Smooth muscle cell (in vitro differentiated cells): Measurements from ENCODE around the gene PROCA1. TPM values are rescaled to one million over a fixed set of nuclear protein-coding genes. Genes with fewer than 3 reads are reported as not detected.
A peak's percentile ranks its signal among the peaks of the same experiment; 100 is the strongest.
"Not testable (repeated sequence)": the region's sequence is repeated elsewhere in the genome, so short reads cannot be mapped to it uniquely, and the experiment has no call there.

ENCODE experiments used
- DNase-seq: peaks from one replicate; lab custom pipeline; 2025; ENCODE audit not compliant: unreplicated experiment; lab: John Stamatoyannopoulos, UW
- H2AFZ ChIP-seq: fragments of 200-600 bp; sonication (generic); 2 replicates; pipeline ENCODE4 v1.6.0; 2016; ENCODE audit warnings: antibody characterized with exemption, low read depth, mild to moderate bottlenecking
- H3F3A ChIP-seq: fragments of 200-600 bp; sonication (generic); 2 replicates; pipeline ENCODE4 v1.6.0; 2017; ENCODE audit warnings: antibody characterized with exemption, low read depth
- H3K27ac ChIP-seq: fragments of 200-600 bp; sonication (generic); 2 replicates; pipeline ENCODE4 v1.5.1; 2016; ENCODE audit warnings: low read depth, mild to moderate bottlenecking
- H3K27me3 ChIP-seq: fragments of 200-600 bp; sonication (generic); 2 replicates; pipeline ENCODE4 v1.6.1; 2016; ENCODE audit warnings: low read depth, mild to moderate bottlenecking
- H3K36me3 ChIP-seq: fragments of 200-600 bp; sonication (generic); 2 replicates; pipeline ENCODE4 v1.5.1; 2016; ENCODE audit warnings: low read depth
- H3K4me1 ChIP-seq: fragments of 200-600 bp; sonication (generic); 2 replicates; pipeline ENCODE4 v1.5.1; 2016; ENCODE audit warnings: low read depth
- H3K4me2 ChIP-seq: fragments of 200-600 bp; sonication (generic); 2 replicates; pipeline ENCODE4 v1.6.0; 2016; ENCODE audit warnings: mild to moderate bottlenecking
- H3K4me3 ChIP-seq: fragments of 200-600 bp; sonication (generic); 2 replicates; pipeline ENCODE4 v1.5.1; 2016; ENCODE audit warnings: mild to moderate bottlenecking
- H3K79me2 ChIP-seq: fragments of 200-600 bp; sonication (generic); 2 replicates; pipeline ENCODE4 v1.6.0; 2016; ENCODE audit warnings: low read depth, mild to moderate bottlenecking
- H3K9ac ChIP-seq: fragments of 200-600 bp; sonication (generic); 2 replicates; pipeline ENCODE4 v1.6.0; 2016; ENCODE audit warnings: low read depth
- H3K9me3 ChIP-seq: fragments of 200-600 bp; sonication (generic); replicated peaks from 2 replicates; pipeline ENCODE4 v1.5.1; 2016; ENCODE audit warnings: low read depth
- H4K20me1 ChIP-seq: fragments of 200-600 bp; sonication (generic); 2 replicates; pipeline ENCODE4 v1.6.0; 2016; ENCODE audit warnings: low read depth
- WGBS: methylation state at CpG from one replicate; pipeline ENCODE4 v1.1.7; 2016; ENCODE audit warnings: low lambda C conversion rate; 5-methylcytosine and 5-hydroxymethylcytosine counted together
- polyA plus RNA-seq: library from polyadenylated mRNA; unstranded; fragments of >200 nt; fragmentation: Nextera tagmentation; extraction: Ambion mirVana; gene quantifications from 2 replicates; pipeline ENCODE4 v1.2.1, GENCODE V29; 2016
- total RNA-seq: library from RNA; depleted of rRNA; stranded (reverse); fragments of >200 nt; gene quantifications from 2 replicates; pipeline ENCODE4 v1.2.3, GENCODE V29; 2014
- TF ChIP-seq, protein P1 (sequence below): fragments of 200-600 bp; sonication (generic); IDR thresholded peaks from 2 replicates; pipeline ENCODE4 v1.5.1; 2017; ENCODE audit warnings: borderline replicate concordance, mild to moderate bottlenecking, antibody characterized with exemption; ENCODE audit not compliant: insufficient read depth, poor library complexity, severe bottlenecking

PROCA1 gene
- total and polyA plus RNA-seq, 2 experiments from 2014 or later, result 3.0 TPM

DNA sequence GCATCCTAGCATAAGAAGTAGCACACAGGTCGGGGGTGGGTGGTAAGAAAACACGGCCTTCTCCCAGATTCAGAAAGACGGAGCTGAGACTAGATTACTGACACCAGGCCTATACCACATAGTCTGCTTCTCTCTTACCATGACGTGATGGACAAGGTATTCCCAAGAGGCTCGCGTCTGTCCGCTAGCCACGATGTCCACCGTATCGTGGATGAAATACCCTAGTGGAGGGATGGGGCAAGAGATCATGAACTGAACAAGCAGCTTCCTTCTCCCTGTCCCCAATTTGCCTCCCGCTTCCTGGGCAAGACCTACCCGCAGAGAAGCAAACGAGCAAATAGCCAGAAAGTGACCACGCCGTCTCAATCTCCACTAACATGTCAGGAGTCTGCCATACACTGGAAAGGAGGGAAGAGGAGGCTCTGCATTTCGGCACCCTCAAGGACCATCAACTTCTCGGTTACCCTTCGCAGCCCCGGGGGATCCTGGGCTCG lies 13.5 kb upstream of the PROCA1 start:
- TF ChIP-seq, protein P1, sequence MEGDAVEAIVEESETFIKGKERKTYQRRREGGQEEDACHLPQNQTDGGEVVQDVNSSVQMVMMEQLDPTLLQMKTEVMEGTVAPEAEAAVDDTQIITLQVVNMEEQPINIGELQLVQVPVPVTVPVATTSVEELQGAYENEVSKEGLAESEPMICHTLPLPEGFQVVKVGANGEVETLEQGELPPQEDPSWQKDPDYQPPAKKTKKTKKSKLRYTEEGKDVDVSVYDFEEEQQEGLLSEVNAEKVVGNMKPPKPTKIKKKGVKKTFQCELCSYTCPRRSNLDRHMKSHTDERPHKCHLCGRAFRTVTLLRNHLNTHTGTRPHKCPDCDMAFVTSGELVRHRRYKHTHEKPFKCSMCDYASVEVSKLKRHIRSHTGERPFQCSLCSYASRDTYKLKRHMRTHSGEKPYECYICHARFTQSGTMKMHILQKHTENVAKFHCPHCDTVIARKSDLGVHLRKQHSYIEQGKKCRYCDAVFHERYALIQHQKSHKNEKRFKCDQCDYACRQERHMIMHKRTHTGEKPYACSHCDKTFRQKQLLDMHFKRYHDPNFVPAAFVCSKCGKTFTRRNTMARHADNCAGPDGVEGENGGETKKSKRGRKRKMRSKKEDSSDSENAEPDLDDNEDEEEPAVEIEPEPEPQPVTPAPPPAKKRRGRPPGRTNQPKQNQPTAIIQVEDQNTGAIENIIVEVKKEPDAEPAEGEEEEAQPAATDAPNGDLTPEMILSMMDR, result no peak
- H2AFZ ChIP-seq, result no peak overlapping the region
- H3K27ac ChIP-seq, result peak overlapping the region; percentile 98
- DNase-seq, result no peak
- H3K4me2 ChIP-seq, result peak overlapping the region; percentile 98
- 4% methylated on average over 20 of the region's 20 CpGs for WGBS
- H3K27me3 ChIP-seq, result no peaks in the 10 kb centered on the region
- H3F3A ChIP-seq, result peaks cover 25% of the 10 kb centered on the region
- peaks cover 45% of the 10 kb centered on the region for H4K20me1 ChIP-seq
- peaks cover 26% of the 10 kb centered on the region for H3K4me1 ChIP-seq
- H3K4me3 ChIP-seq, result peak overlapping the region; percentile 86
- H3K36me3 ChIP-seq, result no peaks in the 10 kb centered on the region
- H3K9ac ChIP-seq, result peak overlapping the region; percentile 28
- peaks cover 29% of the 10 kb centered on the region for H3K79me2 ChIP-seq
- no peaks in the 10 kb centered on the region for H3K9me3 ChIP-seq

DNA sequence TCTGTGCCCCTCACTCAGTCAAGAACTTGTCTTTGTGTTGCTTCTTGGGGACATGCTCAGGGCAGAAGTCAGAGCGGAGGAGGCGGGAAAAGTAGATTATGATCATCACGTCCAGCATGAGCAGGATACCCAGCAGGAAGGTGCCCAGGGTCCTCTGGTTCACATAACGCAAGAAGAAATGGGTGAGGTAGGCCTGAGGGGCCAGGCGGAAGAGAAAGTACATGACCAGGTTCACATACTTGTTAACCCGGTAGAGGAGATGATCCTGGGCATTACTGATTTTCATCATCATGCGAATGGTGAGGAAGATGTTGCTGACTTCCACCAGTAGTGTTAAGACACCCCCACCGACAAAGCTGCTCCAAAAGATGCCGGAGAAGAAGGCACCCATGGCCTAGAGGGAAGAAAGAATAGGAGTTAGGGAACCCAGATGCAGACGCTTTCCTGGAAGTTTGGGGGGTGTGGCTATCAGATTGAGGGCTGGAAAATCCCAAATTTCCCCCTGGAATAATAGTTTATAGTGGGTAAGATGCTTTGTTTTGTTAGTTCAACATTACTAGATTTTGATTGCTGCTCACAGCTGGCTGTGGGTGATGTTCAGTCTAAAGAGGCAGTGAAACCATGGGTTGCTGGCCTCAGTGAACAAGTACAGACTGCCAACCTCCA lies 12.9 kb upstream of the PROCA1 start:
- Histone ChIP-seq H3K79me2 (peaks cover 32% of the 10 kb centered on the region), H3K27me3 (no peaks in the 10 kb centered on the region), H4K20me1 (peaks cover 47% of the 10 kb centered on the region), H3K36me3 (no peaks in the 10 kb centered on the region), H3K9ac (no peak overlapping the region), H3K4me2 (peak overlapping the region; percentile 98), H2AFZ (no peak overlapping the region), H3K4me1 (peaks cover 26% of the 10 kb centered on the region), H3F3A (peaks cover 26% of the 10 kb centered on the region), H3K4me3 (peak overlapping the region; percentile 86), H3K27ac (peak overlapping the region; percentile 98), H3K9me3 (no peaks in the 10 kb centered on the region)
- TF ChIP-seq, protein P1, result no peak
- 73% methylated on average over 10 of the region's 10 CpGs for WGBS
- DNase-seq, result no peak

DNA sequence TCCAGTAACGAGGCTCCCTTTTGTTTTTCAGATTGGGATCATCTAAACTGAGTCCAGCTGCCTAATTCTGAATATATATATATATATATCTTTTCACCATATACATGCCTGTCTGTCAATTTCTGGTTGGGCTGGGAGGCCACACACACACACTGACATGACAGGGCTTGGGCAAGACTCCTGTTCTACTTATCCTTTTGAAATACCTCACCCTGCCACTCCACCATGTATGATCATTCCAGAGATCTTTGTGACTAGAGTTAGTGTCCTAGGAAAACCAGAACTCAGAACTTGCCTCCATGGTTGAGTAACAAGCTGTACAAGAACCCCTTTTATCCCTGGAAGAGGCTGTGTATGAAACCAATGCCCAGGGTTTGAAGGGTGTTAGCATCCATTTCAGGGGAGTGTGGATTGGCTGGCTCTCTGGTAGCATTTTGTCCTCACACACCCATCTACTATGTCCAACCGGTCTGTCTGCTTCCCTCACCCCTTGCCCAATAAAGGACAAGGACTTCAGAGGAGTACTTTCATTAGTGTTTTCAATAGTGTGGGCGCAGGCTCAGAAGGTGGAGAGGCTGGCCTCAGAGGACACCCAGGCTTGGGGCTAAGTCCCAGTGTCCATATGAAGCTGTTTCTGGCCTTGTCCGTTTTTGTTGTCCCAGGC lies 12.3 kb upstream of the PROCA1 start:
- Histone ChIP-seq H3K27ac (peak overlapping the region; percentile 98), H3K4me1 (peaks cover 27% of the 10 kb centered on the region), H3K79me2 (peaks cover 32% of the 10 kb centered on the region), H3F3A (peaks cover 30% of the 10 kb centered on the region), H4K20me1 (peaks cover 47% of the 10 kb centered on the region)
- H3K9me3 ChIP-seq, H3K4me2 ChIP-seq, H3K4me3 ChIP-seq, H3K36me3 ChIP-seq, H3K27me3 ChIP-seq, H3K9ac ChIP-seq, H2AFZ ChIP-seq, DNase-seq: not testable (repeated sequence)
- WGBS, result 82% methylated on average over 4 of the region's 4 CpGs

DNA sequence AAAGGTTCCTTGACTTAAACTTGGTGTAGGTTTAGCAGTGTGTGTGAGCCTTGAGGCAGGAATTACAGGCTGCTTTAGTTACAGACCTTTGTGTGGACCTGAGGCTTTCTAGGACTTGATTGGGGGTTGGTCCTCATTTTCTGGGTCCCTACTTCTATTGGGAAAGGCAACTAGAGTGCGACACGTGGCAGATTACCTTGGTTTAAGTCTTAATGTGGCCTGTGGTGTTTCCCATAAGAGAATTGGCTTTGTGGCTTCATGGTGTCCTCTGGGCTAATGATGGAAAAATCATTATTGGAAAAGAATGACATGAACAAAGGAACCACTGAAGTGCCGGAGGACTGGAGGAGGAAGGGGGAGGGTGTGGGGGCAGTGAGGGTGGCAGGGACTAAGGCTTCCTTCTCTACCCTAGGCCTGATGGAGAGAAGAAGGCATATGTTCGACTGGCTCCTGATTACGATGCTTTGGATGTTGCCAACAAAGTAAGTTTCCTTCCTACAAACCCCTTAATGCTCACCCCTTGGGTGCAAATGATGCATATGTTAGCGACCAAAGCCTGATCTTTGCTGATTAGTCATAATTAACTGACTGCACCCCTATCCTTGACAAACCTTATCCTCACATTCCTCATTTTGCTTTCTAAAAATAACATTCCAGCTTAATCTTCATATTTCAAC lies 11.6 kb upstream of the PROCA1 start:
- DNase-seq, result no peak
- Histone ChIP-seq H3K79me2 (peaks cover 32% of the 10 kb centered on the region), H3K9ac (no peak overlapping the region), H3F3A (peaks cover 36% of the 10 kb centered on the region), H3K4me3 (no peak overlapping the region), H2AFZ (no peak overlapping the region), H3K27me3 (no peaks in the 10 kb centered on the region), H3K36me3 (no peaks in the 10 kb centered on the region), H3K27ac (peak overlapping the region; percentile 98), H4K20me1 (peaks cover 47% of the 10 kb centered on the region), H3K4me2 (no peak overlapping the region), H3K9me3 (no peaks in the 10 kb centered on the region), H3K4me1 (peaks cover 33% of the 10 kb centered on the region)
- 86% methylated on average over 6 of the region's 6 CpGs for WGBS
- TF ChIP-seq, protein P1, result no peak
